K562 treated with DMSO at 1 percent for 4 hours (cell line): ENCODE results near the gene SRCAP. TPM values are rescaled to one million over a fixed set of nuclear protein-coding genes. Genes with fewer than 3 reads are reported as not detected.

ENCODE experiments used
- total RNA-seq: library from RNA; unstranded; fragments of 300-600 nt; gene quantifications from 2 replicates; pipeline ENCODE4 v1.2.3, GENCODE V29; 2022; ENCODE audit not compliant: insufficient read depth

Gene SRCAP
- total RNA-seq: 31.6 and 38.1 TPM in 2 replicates

GRCh38 chr16:30698816-30699614 is at the start of gene SRCAP:
Gene SRCAP, plus strand, starts transcription at chr16:30699171. Its CDS starts 1,654 bp downstream, at chr16:30700825.

GRCh38 chr16:30650369-30651123 is 48.4 kb upstream of the SRCAP start, which contains the start of gene PRR14:
Gene PRR14, plus strand, starts transcription at chr16:30650960. Its CDS starts 686 bp downstream, at chr16:30651646.

GRCh38 chr16:30657866-30658730 is 40.9 kb upstream of the SRCAP start, which contains the start of gene FBRS:
Gene FBRS, plus strand, starts transcription at chr16:30658431. Its CDS starts 1,088 bp downstream, at chr16:30659519.

GRCh38 chr16:30747799-30748633 is 49.0 kb downstream of the SRCAP start, which contains the start of gene PHKG2:
Gene PHKG2, plus strand, starts transcription at chr16:30748425. Its CDS starts 396 bp downstream, at chr16:30748821.

GRCh38 chr16:30761928-30762902 is 63.2 kb downstream of the SRCAP start, which contains the start of the genes CFAP119 and RNF40:
Gene CFAP119, minus strand, starts transcription at chr16:30762062. Its CDS starts 314 bp downstream, at chr16:30761748.
Gene RNF40, plus strand, starts transcription at chr16:30762322. Its CDS starts 224 bp downstream, at chr16:30762546.

GRCh38 chr16:30786936-30787612 is 88.1 kb downstream of the SRCAP start, which contains the start of gene ZNF629:
Gene ZNF629, minus strand, starts transcription at chr16:30787205. Its CDS starts 2,723 bp downstream, at chr16:30784482.

Other genes starting within 250 kb of the SRCAP start
- gene ITGAL, start 226.4 kb upstream of the SRCAP start, total RNA-seq: not detected in 2 replicates
- gene ZNF768, start 172.6 kb upstream of the SRCAP start, total RNA-seq: 64.8 and 75.1 TPM in 2 replicates
- 0.63 and 1.3 TPM in 2 replicates for gene ZNF747, start 164.3 kb upstream of the SRCAP start, total RNA-seq
- 3.2 and 6.6 TPM in 2 replicates for gene ZNF764, start 140.8 kb upstream of the SRCAP start, total RNA-seq
- gene ZNF688, start 127.5 kb upstream of the SRCAP start, total RNA-seq: 3.4 and 5.0 TPM in 2 replicates
- gene ZNF785, start 113.5 kb upstream of the SRCAP start, total RNA-seq: 4.2 and 5.2 TPM in 2 replicates
- gene ZNF689, start 88.8 kb upstream of the SRCAP start, total RNA-seq: 10.6 and 11.7 TPM in 2 replicates
- gene PRR14, start 48.2 kb upstream of the SRCAP start, total RNA-seq: 55.6 and 57.7 TPM in 2 replicates
- 53.4 and 54.9 TPM in 2 replicates for gene FBRS, start 40.7 kb upstream of the SRCAP start, total RNA-seq
- gene PHKG2, start 49.3 kb downstream of the SRCAP start, total RNA-seq: 49.9 and 50.4 TPM in 2 replicates
- 8.3 and 10.7 TPM in 2 replicates for gene CFAP119, start 62.9 kb downstream of the SRCAP start, total RNA-seq
- 59.0 and 76.4 TPM in 2 replicates for gene RNF40, start 63.2 kb downstream of the SRCAP start, total RNA-seq
- gene ZNF629, start 88.0 kb downstream of the SRCAP start, total RNA-seq: 8.6 and 11.0 TPM in 2 replicates
- 23.3 and 23.5 TPM in 2 replicates for gene BCL7C, start 194.9 kb downstream of the SRCAP start, total RNA-seq
- 4.3 and 5.5 TPM in 2 replicates for gene CTF1, start 197.4 kb downstream of the SRCAP start, total RNA-seq
- 17.3 and 25.8 TPM in 2 replicates for gene FBXL19, start 224.4 kb downstream of the SRCAP start, total RNA-seq
- 33.5 and 53.4 TPM in 2 replicates for gene ORAI3, start 249.9 kb downstream of the SRCAP start, total RNA-seq